ENCODE data around the gene CHD5. TPM values are rescaled to one million over a fixed set of nuclear protein-coding genes. Genes with fewer than 3 reads are reported as not detected.

The CHD5 gene
- total and polyA plus RNA-seq, 4 donors, result 0.10 to 0.55 (median 0.31) TPM

DNA sequence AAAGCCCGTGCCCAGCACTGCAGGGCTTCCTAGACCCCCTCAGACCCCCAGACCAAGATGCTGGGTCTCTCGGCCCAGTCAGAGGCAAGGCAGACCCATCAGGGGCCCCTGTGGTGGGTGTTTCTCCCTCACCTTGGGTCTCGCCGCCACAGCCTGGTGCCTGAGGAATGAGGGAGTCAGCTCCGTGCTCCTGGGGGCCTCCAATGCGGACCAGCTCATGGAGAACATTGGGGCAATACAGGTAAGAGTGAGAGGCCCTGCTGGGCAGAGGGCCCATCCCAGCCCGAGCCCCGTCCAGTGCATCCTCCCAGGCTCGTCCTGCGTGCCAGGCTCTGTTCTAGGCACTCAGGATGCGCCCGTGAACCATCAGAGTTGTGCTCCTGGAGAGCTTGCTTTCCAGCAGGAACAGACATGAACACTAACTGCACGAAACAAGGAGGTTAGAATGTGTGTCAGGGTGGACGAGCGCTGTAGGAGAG, 83.0 kb downstream of the CHD5 start:
- Histone ChIP-seq H3K27me3 (ENCODE audit: control insufficient read depth in 3 of 3, insufficient read depth in 3 of 3, low read length in 2 of 3) (no peaks in the 10 kb centered on the region), H3K9me3 (ENCODE audit: control insufficient read depth in 4 of 4, insufficient read depth in 3 of 4, low read length in 3 of 4) (no peaks in the 10 kb centered on the region), H3K36me3 (ENCODE audit: control insufficient read depth in 4 of 4, insufficient read depth in 4 of 4, low read length in 4 of 4) (peaks cover 0 to 11% (median 0%) of the 10 kb centered on the region in 4 donors), H3K9ac (ENCODE audit: insufficient read depth in 1 of 2, low read length in 2 of 2) (no peak overlapping the region), H3K4me1 (ENCODE audit: control insufficient read depth in 5 of 5, insufficient read depth in 5 of 5, low read length in 5 of 5) (no peaks in the 10 kb centered on the region), H3K4me3 (no peak overlapping the region), H3K27ac (ENCODE audit: low read depth in 1 of 2, low read length in 1 of 2) (no peak overlapping the region)
- WGBS, 2 donors, result 91 to 93% methylated on average over 15 of the region's 15 CpGs
- TF ChIP-seq, protein P1, sequence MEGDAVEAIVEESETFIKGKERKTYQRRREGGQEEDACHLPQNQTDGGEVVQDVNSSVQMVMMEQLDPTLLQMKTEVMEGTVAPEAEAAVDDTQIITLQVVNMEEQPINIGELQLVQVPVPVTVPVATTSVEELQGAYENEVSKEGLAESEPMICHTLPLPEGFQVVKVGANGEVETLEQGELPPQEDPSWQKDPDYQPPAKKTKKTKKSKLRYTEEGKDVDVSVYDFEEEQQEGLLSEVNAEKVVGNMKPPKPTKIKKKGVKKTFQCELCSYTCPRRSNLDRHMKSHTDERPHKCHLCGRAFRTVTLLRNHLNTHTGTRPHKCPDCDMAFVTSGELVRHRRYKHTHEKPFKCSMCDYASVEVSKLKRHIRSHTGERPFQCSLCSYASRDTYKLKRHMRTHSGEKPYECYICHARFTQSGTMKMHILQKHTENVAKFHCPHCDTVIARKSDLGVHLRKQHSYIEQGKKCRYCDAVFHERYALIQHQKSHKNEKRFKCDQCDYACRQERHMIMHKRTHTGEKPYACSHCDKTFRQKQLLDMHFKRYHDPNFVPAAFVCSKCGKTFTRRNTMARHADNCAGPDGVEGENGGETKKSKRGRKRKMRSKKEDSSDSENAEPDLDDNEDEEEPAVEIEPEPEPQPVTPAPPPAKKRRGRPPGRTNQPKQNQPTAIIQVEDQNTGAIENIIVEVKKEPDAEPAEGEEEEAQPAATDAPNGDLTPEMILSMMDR (IDR thresholded peaks at IDR 0.05; ENCODE audit: control extremely low read depth, extremely low read depth), result no peak
- no peak for DNase-seq
- no peak for ATAC-seq (ENCODE audit: insufficient read depth, low FRiP score)

DNA sequence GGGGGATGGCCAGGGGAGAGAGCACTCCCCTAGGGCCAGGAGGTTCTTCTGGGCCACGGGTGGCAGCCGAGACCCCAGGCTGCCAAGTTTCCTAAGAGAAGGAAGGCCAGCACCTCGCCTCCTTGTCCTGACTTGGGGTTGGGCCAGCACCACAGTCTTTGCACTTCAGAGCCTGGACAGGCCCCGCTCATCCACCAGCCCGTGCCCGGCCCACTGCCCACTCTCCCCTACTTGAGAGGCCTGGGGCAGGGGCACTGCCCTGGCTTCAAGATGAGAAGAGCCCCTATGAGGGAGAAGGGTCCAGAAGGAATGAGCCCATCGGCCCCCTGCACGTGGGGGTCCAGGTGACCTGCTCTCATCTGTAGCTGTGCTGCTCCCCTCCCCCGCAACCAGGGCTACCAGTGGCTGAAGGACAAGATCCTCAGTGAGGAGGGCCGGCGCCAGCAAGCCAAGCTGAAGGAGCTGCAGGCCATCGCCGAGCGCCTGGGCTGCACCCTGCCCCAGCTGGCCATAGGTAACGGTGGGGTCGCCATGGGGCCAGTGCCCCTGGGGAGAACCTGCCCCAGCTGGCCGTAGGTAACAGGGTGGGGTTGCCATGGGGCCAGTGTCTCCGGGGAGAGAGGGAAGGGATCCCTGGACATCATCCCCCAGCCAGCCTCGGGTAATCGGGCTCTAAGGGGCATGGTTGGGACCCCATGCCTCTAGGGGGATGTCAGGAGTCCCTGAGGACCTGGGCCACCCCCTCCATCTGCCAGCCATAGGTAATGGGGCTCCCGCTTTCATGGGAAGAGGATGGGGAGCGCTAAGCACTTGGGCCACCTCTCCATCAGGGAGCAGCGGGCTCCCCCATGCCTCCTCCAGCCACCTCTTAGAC, 83.6 kb downstream of the CHD5 start:
- no peaks in the 10 kb centered on the region for H3K4me1 ChIP-seq (ENCODE audit: control insufficient read depth in 5 of 5, insufficient read depth in 5 of 5, low read length in 5 of 5)
- no peak for DNase-seq
- H3K4me3 ChIP-seq, result no peak overlapping the region
- 88 to 91% methylated on average over 23 of the region's 23 CpGs for WGBS, 2 donors
- ATAC-seq (ENCODE audit: insufficient read depth, low FRiP score), result no peak
- no peaks in the 10 kb centered on the region for H3K9me3 ChIP-seq (ENCODE audit: control insufficient read depth in 4 of 4, insufficient read depth in 3 of 4, low read length in 3 of 4)
- peaks cover 0 to 11% (median 0%) of the 10 kb centered on the region in 4 donors for H3K36me3 ChIP-seq (ENCODE audit: control insufficient read depth in 4 of 4, insufficient read depth in 4 of 4, low read length in 4 of 4)
- TF ChIP-seq, protein P1 (IDR thresholded peaks at IDR 0.05; ENCODE audit: control extremely low read depth, extremely low read depth), result no peak
- no peak overlapping the region for H3K27ac ChIP-seq (ENCODE audit: low read depth in 1 of 2, low read length in 1 of 2)
- no peaks in the 10 kb centered on the region for H3K27me3 ChIP-seq (ENCODE audit: control insufficient read depth in 3 of 3, insufficient read depth in 3 of 3, low read length in 2 of 3)
- no peak overlapping the region for H3K9ac ChIP-seq (ENCODE audit: insufficient read depth in 1 of 2, low read length in 2 of 2)

DNA sequence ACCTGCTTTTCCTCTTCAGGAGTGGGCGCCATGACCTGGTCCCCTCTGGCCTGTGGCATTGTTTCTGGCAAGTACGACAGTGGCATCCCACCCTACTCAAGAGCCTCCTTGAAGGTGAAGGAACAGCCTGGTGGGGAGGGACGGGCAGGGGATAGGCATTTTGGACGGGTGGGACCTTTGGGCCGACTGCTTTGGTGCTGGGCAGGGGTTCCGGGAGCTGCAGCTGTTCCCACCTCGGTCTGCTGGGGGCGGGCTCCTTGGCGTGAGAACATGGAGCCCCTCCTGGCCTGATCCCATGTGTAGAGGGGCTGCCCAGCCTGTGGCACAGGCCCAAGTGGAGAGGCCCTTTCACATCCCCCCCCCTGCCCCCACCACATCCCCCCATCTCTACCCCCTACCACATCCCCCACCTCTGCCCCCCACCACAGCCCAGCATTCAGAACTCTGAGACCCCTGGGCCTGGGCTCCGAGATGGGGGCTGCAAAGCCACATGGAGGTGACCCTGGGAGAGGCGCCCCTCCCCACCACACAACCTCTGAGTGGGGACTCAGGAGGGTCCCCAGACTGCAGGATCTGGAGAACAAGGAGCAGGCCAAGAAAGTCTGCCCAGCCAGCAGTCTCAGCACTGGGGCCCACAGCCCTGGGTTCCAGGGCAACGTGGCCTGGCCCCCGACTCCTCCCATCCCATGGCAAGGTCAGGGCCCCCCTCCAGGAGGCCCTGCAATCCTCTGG, 84.4 kb downstream of the CHD5 start:
- ATAC-seq (ENCODE audit: insufficient read depth, low FRiP score), result no peak
- WGBS, 2 donors, result 82 to 83% methylated on average over 13 of the region's 13 CpGs
- DNase-seq, result no peak
- Histone ChIP-seq H3K4me1 (ENCODE audit: control insufficient read depth in 5 of 5, insufficient read depth in 5 of 5, low read length in 5 of 5) (no peaks in the 10 kb centered on the region), H3K36me3 (ENCODE audit: control insufficient read depth in 4 of 4, insufficient read depth in 4 of 4, low read length in 4 of 4) (peaks cover 0 to 11% (median 0%) of the 10 kb centered on the region in 4 donors), H3K27ac (ENCODE audit: low read depth in 1 of 2, low read length in 1 of 2) (no peak overlapping the region), H3K27me3 (ENCODE audit: control insufficient read depth in 3 of 3, insufficient read depth in 3 of 3, low read length in 2 of 3) (peaks cover 0 to 3% (median 0%) of the 10 kb centered on the region in 3 donors), H3K9me3 (ENCODE audit: control insufficient read depth in 4 of 4, insufficient read depth in 3 of 4, low read length in 3 of 4) (no peaks in the 10 kb centered on the region), H3K4me3 (no peak overlapping the region), H3K9ac (ENCODE audit: insufficient read depth in 1 of 2, low read length in 2 of 2) (no peak overlapping the region)
- TF ChIP-seq, protein P1 (IDR thresholded peaks at IDR 0.05; ENCODE audit: control extremely low read depth, extremely low read depth), result no peak

All from lung (tissue), 12 donors.